Gastroesophageal sphincter (tissue), 3 donors: ENCODE data around the gene ENTHD1.

Source experiments
- EP300 ChIP-seq: sonication (generic); formaldehyde crosslinking; IDR thresholded peaks from one replicate; pipeline ENCODE4 v1.6.1; 2017; ENCODE audit warnings: antibody characterized with exemption, mild to moderate bottlenecking
- POLR2A ChIP-seq, 2 donors: fragments of 450-650 bp; IDR thresholded peaks; one replicate each; pipeline ENCODE4 v1.6.1; 2017; ENCODE audit warnings: antibody characterized with exemption in 2 of 2, mild to moderate bottlenecking in 2 of 2, moderate library complexity in 1 of 2
- POLR2AphosphoS5 ChIP-seq: sonication (generic); formaldehyde crosslinking; IDR thresholded peaks from one replicate; pipeline ENCODE4 v1.6.1; 2017; ENCODE audit warnings: antibody characterized with exemption
- TF ChIP-seq, protein P1 (sequence below), 4 experiments: fragments of 200-600 bp in 2 of 4; fragments of 450-650 bp in 2 of 4; sonication (generic) in 1 of 4; IDR thresholded peaks; one replicate each; pipeline ENCODE4 v1.5.1; 2017 to 2019; ENCODE audit warnings: antibody characterized with exemption in 4 of 4, mild to moderate bottlenecking in 2 of 4, moderate library complexity in 2 of 4

DNA sequence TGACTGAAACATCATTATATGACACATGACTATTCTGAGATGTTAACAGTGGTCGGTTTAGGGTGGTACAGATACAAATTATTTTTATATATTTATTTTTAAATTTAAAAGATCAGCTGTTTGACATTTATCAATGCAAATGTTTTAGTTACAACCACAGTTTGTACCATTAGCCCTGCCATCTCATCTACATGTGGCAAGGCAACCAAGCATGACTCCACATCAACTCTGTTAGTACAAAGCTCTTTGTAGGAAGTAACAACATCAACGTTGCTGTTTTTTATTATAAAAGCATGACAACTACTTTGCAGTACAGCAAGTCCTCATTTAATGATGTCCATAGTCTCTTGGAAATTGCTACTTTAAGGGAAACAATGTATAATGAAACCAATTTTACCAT lies 40.8 kb downstream of the ENTHD1 start:
- no peak for TF ChIP-seq POLR2A (IDR thresholded peaks at IDR 0.05)
- no peak for TF ChIP-seq POLR2AphosphoS5
- TF ChIP-seq, protein P1, sequence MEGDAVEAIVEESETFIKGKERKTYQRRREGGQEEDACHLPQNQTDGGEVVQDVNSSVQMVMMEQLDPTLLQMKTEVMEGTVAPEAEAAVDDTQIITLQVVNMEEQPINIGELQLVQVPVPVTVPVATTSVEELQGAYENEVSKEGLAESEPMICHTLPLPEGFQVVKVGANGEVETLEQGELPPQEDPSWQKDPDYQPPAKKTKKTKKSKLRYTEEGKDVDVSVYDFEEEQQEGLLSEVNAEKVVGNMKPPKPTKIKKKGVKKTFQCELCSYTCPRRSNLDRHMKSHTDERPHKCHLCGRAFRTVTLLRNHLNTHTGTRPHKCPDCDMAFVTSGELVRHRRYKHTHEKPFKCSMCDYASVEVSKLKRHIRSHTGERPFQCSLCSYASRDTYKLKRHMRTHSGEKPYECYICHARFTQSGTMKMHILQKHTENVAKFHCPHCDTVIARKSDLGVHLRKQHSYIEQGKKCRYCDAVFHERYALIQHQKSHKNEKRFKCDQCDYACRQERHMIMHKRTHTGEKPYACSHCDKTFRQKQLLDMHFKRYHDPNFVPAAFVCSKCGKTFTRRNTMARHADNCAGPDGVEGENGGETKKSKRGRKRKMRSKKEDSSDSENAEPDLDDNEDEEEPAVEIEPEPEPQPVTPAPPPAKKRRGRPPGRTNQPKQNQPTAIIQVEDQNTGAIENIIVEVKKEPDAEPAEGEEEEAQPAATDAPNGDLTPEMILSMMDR (IDR thresholded peaks at IDR 0.05): no peak
- TF ChIP-seq EP300: no peak
